ENCODE data around the gene SAT2. TPM values are rescaled to one million over a fixed set of nuclear protein-coding genes. Genes with fewer than 3 reads are reported as not detected.
"Not testable (repeated sequence)": the region's sequence is repeated elsewhere in the genome, so short reads cannot be mapped to it uniquely, and the experiment has no call there.

SAT2 gene
- total and polyA plus RNA-seq, 2 experiments from 2014 or later, result 56.7 to 69.4 TPM

GRCh38 chr17:7641635-7642034 is 14.0 kb upstream of the SAT2 start:
- not testable (repeated sequence) for H3K36me3 ChIP-seq (ENCODE audit: insufficient read depth); H3K9me2 ChIP-seq (ENCODE audit: insufficient read depth); H3K36me3 Mint-ChIP-seq (ENCODE audit: low read depth); H3F3A ChIP-seq (replicated peaks; ENCODE audit: low read depth); H3K27ac ChIP-seq (ENCODE audit: low read depth); H4K20me1 ChIP-seq (replicated peaks; ENCODE audit: insufficient read depth); ATAC-seq; H3K79me2 ChIP-seq (replicated peaks; ENCODE audit: insufficient read depth); H3K4me3 Mint-ChIP-seq; H3K4me1 Mint-ChIP-seq; H3K4me2 ChIP-seq; H3K4me3 ChIP-seq; H3K27me3 Mint-ChIP-seq (ENCODE audit: insufficient read depth, low read depth, poor library complexity); H3K27me3 ChIP-seq (ENCODE audit: insufficient read depth); H3K27ac Mint-ChIP-seq; H3K4me1 ChIP-seq (ENCODE audit: insufficient read depth); DNase-seq (ENCODE audit: low spot score); H2AFZ ChIP-seq; H3K9me3 Mint-ChIP-seq

- Histone ChIP-seq H3K4me1 (ENCODE audit: insufficient read depth) (peaks cover 7% of the 10 kb centered on the region; the same call in 1 of the 2 replicates), H3K9me2 (ENCODE audit: insufficient read depth) (no peaks in the 10 kb centered on the region), H3K27me3 (ENCODE audit: insufficient read depth) (no peaks in the 10 kb centered on the region), H3K4me3 (no peak overlapping the region), H3F3A (replicated peaks; ENCODE audit: low read depth) (no peaks in the 10 kb centered on the region), H3K36me3 (ENCODE audit: insufficient read depth) (no peaks in the 10 kb centered on the region), H3K79me2 (replicated peaks; ENCODE audit: insufficient read depth) (no peaks in the 10 kb centered on the region), H3K4me2 (no peak overlapping the region), H4K20me1 (replicated peaks; ENCODE audit: insufficient read depth) (no peaks in the 10 kb centered on the region), H2AFZ (no peak overlapping the region), H3K27ac (ENCODE audit: low read depth) (no peak overlapping the region)
- no peak overlapping the region for H3K4me3 Mint-ChIP-seq
- H3K4me1 Mint-ChIP-seq, result peaks cover 9% of the 10 kb centered on the region
- no peak for ATAC-seq
- H3K36me3 Mint-ChIP-seq (ENCODE audit: low read depth), result no peaks in the 10 kb centered on the region
- peaks cover 2% of the 10 kb centered on the region; the same call in 1 of the 3 replicates for H3K9me3 Mint-ChIP-seq
- TF ChIP-seq ZNF114 (CRISPR knock-in tag; IDR thresholded peaks at IDR 0.05), result no peak
- no peak for TF ChIP-seq ZNF462 (CRISPR knock-in tag; IDR thresholded peaks at IDR 0.05)
- no peak for TF ChIP-seq ZNF331 (CRISPR knock-in tag; IDR thresholded peaks at IDR 0.05; ENCODE audit: low read depth)
- no peak for TF ChIP-seq CTCF (conservative IDR thresholded peaks at IDR 0.05; ENCODE audit: low read depth in 2 of 2)
- H3K27me3 Mint-ChIP-seq (ENCODE audit: insufficient read depth, low read depth, poor library complexity), result peaks cover 6% of the 10 kb centered on the region
- H3K27ac Mint-ChIP-seq, result no peak overlapping the region
- no peak for DNase-seq (ENCODE audit: low spot score)
These were observed 13.2 kb upstream of the SAT2 start for GRCh38 chr17:7640783-7641182.

Measured in GM23338 (cell line).